Activated CD4-positive, alpha-beta T cell treated with anti-CD3 and anti-CD28 coated beads, Interleukin-2, Interleukin-6, amounts not matched to agents 100 ng/mL and 50 ng/mL, durations not matched to agents 16 hours and 8 hours (primary cell): ENCODE results near the gene EWSR1.

Experiments used
- DNase-seq: peaks from one replicate; pipeline ENCODE4 v3.0.0-alpha.2; 2020

EWSR1 gene

DNA sequence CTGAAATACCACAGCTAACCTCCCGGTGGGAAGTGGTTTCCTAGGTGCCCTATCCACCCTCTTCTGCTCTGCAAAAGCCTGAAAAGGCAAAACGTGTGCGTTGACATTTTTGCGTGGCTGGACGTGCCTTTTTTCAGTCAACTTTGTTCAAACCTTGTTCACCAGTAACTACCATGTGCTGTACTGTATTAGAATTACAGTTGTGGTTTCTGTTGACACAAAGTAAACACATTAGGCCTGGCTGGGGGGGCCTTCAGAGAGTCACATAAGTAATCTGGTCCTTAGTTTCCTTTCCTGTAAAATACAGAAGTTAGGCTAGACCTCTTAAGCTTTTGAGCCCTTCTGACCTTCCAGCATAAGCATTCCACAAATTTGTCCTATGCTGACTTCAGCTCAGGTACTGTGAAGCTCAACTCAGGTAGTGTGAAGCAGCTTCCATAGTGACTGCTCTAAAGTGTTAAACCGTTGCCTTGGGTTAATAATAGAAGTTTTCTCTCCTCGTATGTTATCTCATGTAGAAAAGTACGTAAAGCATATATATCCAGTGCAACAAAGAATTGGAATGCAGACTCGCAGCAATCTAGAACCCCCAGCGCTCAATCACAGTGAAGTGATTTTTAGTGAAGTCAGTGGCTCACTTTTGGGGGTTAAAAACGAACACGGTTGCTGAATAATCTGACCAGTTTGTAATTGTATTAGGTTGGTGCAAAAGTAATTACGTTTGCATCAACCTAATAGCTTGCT lies 1.8 kb downstream of the EWSR1 start:
- DNase-seq, result peak; percentile 42

GRCh38 chr22:29270475-29271271 lies 2.6 kb downstream of the EWSR1 start:
- no peak for DNase-seq

DNA sequence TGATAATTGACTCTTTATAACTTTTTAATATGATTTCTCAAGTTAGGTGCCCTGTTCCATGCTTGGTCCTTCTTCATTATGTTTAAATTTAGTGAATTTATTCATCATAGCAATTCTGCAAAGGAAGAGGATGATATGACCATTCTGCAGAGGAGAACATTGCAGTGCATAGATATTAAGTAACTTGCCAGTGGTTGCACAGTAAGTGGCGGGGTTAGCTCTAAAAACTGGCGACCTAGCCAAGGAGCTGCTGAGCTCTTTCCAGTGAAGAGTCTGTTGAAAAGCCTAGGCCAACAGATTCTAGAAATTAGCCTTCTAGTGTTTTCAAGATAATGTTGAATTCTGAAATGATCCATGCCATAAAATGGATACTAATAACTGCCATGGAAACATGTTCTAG lies 4.6 kb downstream of the EWSR1 start:
- DNase-seq, result no peak

- no peak for DNase-seq
Observed at GRCh38 chr22:29275167-29275566, 7.1 kb downstream of the EWSR1 start.

DNA sequence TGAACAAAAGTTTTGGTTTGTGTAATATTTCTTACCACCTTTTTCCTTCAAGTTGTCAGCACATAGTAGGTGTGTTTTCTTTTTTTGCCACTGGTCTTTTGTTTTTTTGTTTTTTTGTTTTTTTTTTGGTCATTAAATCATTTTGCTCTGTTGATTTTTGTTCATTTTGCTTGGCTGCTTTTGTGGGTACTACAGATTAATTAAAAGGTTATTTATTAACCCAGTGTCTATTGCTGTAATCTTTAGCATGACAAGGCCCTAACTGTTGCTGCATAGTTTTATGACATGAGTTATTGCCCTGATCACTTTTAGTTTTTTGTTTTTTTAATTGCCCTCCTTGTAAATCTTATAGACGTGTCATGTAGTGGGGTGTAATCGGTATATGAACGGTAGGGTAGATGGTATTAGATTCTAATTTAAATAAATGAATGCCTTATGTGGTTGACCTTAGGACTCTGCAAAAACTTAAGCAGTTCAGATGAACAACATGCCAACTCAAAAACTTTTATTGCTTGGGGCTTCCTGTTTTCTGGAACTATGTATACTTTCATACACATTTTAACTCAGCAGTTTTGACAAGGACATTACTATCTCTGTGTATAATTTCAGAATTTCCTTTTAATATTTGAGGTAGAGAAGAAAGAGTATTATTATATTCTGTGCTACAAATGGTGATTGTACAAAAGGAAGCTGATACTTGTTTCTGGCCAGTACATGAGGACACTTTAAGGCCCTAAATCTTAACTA lies 7.9 kb downstream of the EWSR1 start:
- no peak for DNase-seq

DNA sequence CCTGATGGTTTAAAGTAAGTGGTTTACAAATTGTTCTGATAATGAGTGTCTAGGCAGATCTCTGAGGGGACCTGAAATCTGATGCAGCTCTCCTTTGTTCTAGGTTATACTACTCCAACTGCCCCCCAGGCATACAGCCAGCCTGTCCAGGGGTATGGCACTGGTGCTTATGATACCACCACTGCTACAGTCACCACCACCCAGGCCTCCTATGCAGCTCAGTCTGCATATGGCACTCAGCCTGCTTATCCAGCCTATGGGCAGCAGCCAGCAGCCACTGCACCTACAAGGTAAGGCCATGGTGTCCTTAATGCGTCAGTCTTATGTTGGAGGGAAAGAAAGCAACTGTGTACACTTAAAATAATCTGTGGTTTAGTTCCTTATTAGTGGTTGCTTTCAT lies 9.9 kb downstream of the EWSR1 start:
- no peak for DNase-seq

DNA sequence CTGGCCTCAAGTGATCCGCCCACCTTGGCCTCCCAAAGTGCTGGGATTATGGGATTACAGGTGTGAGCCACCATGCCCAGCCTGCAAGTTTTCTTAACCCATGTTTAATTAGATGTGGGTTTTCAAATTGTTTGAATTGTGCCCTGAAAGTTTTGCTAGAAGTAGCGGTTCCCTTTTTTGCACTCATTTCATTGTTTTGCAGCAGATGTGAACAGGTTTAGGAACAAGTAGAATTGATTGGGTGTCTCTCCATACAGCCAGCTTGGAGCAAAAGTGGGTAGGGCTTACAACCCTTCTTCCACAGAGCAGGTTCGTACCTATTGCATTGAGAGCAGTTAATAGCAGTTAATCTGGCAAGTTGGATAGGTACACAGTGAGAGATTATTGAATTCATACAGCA lies 16.1 kb downstream of the EWSR1 start:
- DNase-seq, result no peak

GRCh38 chr22:29288837-29289236 lies 20.8 kb downstream of the EWSR1 start:
- DNase-seq, result no peak

DNA sequence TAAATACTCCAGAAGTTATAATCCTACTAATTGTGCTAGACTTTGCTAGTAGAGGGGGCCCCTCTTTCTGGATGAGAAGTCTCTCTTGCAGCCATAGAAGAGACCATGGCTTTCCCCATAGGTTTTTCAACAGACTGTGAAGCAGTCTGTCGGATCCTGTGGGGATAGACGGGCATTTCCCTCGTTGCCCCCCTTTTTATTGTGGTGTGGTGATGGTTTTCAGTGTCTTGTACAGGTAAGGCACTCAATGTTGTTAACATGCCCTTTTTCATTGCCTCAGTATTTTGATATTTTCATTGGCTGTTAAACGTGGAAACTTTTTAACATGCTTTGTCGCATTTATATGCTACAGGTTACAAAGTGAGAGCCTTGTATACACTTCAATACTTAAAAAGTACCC lies 22.0 kb downstream of the EWSR1 start:
- DNase-seq, result no peak

GRCh38 chr22:29291215-29291614 lies 23.1 kb downstream of the EWSR1 start:
- DNase-seq, result no peak

- no peak for DNase-seq
Observed at GRCh38 chr22:29292379-29292778, 24.3 kb downstream of the EWSR1 start.

DNA sequence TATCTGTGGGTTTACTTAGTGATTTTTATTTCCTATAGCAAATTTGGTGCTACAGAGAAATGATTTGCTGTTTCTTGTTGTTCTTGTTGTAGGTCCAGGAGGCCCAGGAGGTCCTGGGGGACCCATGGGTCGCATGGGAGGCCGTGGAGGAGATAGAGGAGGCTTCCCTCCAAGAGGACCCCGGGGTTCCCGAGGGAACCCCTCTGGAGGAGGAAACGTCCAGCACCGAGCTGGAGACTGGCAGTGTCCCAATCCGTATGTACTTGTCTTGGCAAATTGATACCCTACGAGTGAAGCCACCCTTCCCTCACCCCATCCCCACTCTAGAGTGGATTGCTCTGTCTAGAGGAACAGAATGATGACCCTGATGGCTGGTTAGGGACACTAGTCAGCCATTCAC lies 30.6 kb downstream of the EWSR1 start:
- no peak for DNase-seq

GRCh38 chr22:29299136-29299900 lies 31.2 kb downstream of the EWSR1 start:
- DNase-seq, result no peak

- no peak for DNase-seq
Observed at GRCh38 chr22:29300467-29300806, 32.4 kb downstream of the EWSR1 start.

DNA sequence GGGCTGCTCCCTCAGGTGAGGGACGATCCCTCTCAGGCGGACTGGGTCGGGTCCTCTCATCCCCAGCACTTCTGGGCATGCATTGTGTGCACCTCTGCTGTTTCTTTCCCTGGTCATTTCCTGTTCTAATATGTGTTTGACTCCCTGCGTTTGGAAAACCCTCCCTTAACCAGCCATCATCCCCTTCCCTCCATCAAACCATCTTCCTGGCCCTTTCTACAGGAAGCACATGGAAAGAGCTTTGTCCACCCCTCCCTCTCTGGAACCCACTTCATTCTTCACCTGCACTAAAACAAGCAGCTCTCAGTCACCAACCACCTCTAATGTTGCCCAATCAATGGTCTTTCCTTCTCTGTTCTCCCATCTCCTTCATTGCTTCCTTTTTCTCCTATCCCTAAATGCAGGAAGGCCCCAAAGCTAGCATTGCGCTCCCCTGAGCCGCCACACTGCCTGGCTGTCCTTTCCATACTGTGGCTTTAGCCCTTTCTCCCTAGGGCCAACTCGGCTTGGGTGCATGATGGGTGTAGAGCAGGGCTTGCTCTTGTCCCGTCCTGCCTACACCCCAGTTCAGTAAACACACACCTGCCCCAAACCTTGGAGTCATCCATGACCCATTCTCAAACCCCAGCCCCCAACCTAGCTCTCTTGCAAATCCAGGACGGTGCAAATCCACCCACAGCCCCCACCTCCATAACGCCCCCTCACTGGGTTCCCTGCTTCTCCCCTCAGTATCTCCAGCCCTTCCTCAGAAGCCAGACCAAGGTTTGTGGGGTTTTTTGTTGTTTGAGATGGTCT lies 32.9 kb downstream of the EWSR1 start:
- DNase-seq, result no peak

DNA sequence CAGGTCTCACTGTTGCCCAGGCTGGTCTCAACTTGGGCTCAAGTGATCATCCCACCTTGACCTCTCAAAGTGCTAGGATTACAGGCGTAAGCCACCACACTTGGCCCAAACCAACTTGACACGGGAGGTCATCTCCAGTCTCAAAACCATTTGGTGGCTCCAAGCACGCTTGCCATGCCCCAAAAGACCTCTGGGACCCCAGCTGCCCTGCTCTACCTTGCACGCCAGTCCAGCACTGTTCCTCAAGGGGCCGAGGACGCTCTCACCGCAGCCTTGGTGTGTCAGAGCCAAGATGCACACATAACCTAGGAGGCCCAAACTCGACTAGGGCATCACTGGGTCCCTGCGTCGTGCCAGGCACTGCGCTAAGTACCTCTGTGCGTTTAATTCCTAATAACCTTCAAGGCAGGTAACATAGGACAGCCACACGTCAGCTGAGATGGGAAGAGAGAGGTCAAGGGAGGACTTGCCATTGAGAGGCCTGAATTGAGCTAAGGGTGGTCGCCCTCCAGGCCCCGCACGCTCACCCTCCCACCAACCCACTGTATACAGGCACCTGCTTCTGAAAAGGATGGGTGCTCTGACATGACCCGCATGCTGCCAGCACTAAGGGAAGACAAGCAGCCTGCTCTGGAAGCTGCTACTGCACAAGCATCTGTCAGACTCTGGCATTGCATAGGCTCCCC lies 33.8 kb downstream of the EWSR1 start:
- DNase-seq, result no peak

DNA sequence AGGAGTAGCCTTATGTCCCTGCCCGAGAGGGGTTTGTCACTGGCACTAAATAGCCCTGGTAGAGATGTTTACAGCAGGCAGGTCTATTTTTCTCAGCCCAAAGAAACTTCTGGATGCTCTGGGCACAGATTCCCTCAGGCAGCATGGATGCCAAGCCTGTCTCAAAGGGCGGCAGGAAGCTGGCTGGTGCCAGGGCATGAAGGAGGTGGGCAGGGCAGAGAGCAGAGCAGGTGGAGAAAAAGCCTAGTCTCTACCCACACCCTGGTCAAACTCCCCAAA lies 34.3 kb downstream of the EWSR1 start:
- no peak for DNase-seq

- no peak for DNase-seq
Observed at GRCh38 chr22:29302681-29303465, 34.8 kb downstream of the EWSR1 start.

DNA sequence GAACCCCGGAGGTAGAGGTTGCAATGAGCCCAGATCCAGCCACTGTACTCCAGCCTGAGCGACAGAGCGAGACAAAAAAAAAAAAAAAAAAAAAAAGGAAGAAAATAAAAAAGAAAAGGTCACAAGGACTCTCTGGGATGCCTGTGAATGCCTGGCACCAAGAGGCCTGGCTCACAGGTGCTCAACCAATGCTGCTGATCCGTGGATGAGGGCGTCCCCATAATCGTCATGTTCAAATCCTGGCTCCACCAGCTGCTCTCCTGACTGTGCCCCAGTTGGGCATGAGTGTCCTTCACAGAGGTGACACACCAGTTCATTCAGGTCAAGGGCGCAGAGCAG lies 37.7 kb downstream of the EWSR1 start:
- no peak for DNase-seq

DNA sequence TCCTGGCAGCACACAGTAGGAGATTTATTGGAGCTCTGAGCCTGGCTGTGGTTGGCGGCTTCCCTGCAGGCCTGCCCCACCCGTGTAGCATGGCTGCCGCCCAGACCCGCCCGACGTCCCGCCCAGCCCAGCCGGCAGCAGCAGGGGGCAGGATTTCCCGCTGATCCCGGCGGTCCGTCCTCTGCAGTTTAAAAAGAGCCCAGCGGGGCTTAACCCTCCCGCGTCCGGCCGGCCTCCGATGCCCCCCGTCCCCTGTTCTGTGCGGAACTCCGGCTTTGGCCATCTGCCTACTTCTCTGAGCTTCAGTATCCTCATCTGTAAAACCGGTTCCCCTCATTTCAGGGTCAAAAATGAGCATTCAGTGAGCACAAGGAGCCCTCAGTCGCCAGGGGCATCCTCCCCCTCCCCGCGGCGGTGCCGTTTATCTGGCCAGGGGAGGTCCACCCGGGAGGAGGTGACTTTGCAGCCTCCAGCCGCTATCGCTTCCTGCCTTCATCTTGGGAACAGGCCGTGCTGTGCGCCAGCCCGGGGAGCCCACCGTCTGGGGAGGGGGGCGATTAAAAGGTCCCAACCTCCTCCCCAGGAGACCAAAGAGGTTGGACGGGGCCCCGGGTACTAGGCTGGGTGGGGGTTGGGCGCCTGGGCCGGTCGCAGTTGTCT lies 38.2 kb downstream of the EWSR1 start, which contains the start of gene GAS2L1:
GAS2L1 (plus strand) TSS at position 476 of the 660 bp plus-strand sequence. CDS start 1,456 bp downstream, outside the sequence.
- DNase-seq, result peak; percentile 55
